Heart left ventricle (tissue), 13 donors: ENCODE data around the gene CTNNBIP1.

ENCODE experiments used
- POLR2A ChIP-seq, 2 donors: fragments of 450-650 bp; IDR thresholded peaks; one replicate each; pipeline ENCODE4 v1.6.1; 2017; ENCODE audit warnings: antibody characterized with exemption in 2 of 2, mild to moderate bottlenecking in 2 of 2, moderate library complexity in 2 of 2
- TF ChIP-seq, protein P1 (sequence below), 12 donors: fragments of 200-600 bp; sonication (generic) in 4 of 12; IDR thresholded peaks; one replicate each; pipeline versions ENCODE4 v1.5.0 to v1.8.0; 2018 to 2022; ENCODE audit warnings: antibody characterized with exemption in 12 of 12, mild to moderate bottlenecking in 5 of 12
- donor health status: ischemic (EF 13 %, LVEDD 7.1; RV severe dilation, severe dysfunction).
- donor health status: DM: no; HTN: yes; CAD: no.
- donor health status: DM: no; HTN: no; CAD: no.
- donor health status: ischemic (EF 25% LVEDD 6.9; RV normal size, moderate dysfunction).
- donor health status: ischemic (EF 25% LVEDD 5.7; RV mildly dilated, moderate dysfunction).
- donor health status: ischemic (EF 35%, LVEDD 5.7; RV mildly dilated, moderate dysfunction).
- donor health status: nonischemic (EF 11% LVEDD 7.7; RV severe dilation, severe dysfunction).
- donor health status: DM: yes; HTN: yes; CAD: no.
- donor health status: PGD.
- donor health status: ischemic (EF 29% LVEDD 5.4; RV normal size, mild dysfunction).
- donor health status: nonischemic (EF 23%, LVEDD 6.1; RV moderate dilation, normal function).

- TF ChIP-seq, protein P1, sequence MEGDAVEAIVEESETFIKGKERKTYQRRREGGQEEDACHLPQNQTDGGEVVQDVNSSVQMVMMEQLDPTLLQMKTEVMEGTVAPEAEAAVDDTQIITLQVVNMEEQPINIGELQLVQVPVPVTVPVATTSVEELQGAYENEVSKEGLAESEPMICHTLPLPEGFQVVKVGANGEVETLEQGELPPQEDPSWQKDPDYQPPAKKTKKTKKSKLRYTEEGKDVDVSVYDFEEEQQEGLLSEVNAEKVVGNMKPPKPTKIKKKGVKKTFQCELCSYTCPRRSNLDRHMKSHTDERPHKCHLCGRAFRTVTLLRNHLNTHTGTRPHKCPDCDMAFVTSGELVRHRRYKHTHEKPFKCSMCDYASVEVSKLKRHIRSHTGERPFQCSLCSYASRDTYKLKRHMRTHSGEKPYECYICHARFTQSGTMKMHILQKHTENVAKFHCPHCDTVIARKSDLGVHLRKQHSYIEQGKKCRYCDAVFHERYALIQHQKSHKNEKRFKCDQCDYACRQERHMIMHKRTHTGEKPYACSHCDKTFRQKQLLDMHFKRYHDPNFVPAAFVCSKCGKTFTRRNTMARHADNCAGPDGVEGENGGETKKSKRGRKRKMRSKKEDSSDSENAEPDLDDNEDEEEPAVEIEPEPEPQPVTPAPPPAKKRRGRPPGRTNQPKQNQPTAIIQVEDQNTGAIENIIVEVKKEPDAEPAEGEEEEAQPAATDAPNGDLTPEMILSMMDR (IDR thresholded peaks at IDR 0.05) = no peak
- no peak for TF ChIP-seq POLR2A (IDR thresholded peaks at IDR 0.05)
Observed at GRCh38 chr1:9927259-9927658, 17.2 kb upstream of the CTNNBIP1 start.
